ENCODE data around the gene SEC14L5. TPM values are rescaled to one million over a fixed set of nuclear protein-coding genes. Genes with fewer than 3 reads are reported as not detected.

SEC14L5 gene
- total and polyA plus RNA-seq, 10 of the 15 experiments (the other 5 are each of a cell fraction or from before 2014, with no cell fraction given) = 0.01 TPM; not detected in 9

DNA sequence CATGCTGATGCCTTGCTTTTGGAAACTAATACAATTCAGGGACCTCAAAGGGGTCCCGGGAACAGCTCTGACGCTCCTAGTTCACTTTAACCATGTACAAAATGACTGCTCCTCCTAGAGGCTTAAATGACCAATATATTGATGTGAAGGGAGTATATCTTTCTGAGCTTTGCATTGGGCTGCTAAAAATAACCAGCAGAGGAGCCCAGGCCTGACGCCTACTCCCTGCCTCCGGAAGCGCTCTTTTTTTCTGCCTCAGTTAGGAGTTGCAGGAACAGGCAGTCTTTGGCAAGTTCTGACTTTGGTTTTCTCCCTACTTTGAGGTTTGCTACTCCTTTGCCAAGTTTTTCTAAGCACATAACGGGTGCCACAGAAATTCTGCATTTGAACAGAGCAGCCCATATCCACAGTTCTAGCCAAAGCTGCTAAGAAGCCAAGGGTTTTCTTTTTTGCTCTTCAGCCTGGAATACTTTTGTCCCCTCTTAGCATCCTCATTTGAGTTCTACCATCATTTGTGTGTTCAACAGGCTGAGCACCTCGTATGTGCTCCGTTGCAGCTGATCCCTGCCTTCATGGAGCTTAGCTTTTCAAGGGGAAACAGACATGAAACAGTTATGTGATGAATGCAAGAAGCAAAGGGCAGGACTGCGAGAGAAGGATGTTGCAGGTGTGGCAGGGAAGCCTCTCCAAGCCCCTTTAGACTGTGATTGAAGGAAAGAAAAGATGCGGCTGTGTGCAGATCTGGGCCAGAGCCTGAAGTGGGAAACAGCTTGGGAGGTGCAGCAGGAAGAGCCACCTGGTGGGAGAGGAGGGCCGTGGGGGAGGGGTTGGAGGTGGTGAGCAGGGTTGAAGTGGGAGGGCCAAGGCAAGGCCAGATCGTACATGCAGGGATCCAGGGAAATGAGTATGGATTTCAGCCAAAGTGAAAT, 78.4 kb downstream of the SEC14L5 start (continued):
- TF ChIP-seq, protein P1, sequence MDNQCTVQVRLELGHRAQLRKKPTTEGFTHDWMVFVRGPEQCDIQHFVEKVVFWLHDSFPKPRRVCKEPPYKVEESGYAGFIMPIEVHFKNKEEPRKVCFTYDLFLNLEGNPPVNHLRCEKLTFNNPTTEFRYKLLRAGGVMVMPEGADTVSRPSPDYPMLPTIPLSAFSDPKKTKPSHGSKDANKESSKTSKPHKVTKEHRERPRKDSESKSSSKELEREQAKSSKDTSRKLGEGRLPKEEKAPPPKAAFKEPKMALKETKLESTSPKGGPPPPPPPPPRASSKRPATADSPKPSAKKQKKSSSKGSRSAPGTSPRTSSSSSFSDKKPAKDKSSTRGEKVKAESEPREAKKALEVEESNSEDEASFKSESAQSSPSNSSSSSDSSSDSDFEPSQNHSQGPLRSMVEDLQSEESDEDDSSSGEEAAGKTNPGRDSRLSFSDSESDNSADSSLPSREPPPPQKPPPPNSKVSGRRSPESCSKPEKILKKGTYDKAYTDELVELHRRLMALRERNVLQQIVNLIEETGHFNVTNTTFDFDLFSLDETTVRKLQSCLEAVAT (IDR thresholded peaks at IDR 0.05) = no peak
- TF ChIP-seq NR2C1 (IDR thresholded peaks at IDR 0.05) (no peak), NRF1 (conservative IDR thresholded peaks at IDR 0.05; ENCODE audit: low read depth, low read length) (no peak), SP1 (IDR thresholded peaks at IDR 0.05; ENCODE audit: low read depth, low read length) (no peak), SPI1 (IDR thresholded peaks at IDR 0.05; ENCODE audit: borderline replicate concordance, insufficient read depth, low read depth, low read length) (no peak)

DNA sequence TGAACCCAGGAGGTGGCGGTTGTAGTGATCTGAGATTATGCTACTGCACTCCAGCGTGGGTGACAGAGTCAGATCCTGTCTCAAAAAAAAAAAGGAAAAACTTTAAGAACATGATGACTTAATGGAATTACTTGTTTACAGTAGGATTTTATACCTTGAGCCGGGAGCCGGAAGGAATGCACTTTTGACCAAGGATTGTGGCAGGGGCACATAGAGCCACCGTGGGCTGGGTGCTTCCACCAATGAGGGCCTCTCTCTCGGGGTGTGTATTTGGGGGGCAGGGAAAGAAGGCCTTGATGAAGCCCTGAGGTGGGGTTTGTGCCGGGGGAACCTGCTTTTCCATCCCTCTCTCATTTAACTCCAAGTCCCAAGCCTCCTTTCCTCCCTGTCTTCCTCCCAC, 82.3 kb downstream of the SEC14L5 start:
- ATAC-seq (no peak), DNase-seq (ENCODE audit: low read depth, low spot score) (no peak), FAIRE-seq (no peak)
- Histone ChIP-seq H3K27ac (ENCODE audit: control insufficient read depth, insufficient read depth) (no peak overlapping the region), H2AFZ (ENCODE audit: control insufficient read depth, low read depth, low read length) (no peak overlapping the region), H3K4me3 (no peak overlapping the region), H3K4me2 (ENCODE audit: control insufficient read depth, insufficient read depth) (peak overlapping the region; percentile 12; the same call in 1 of the 2 replicates), H3K36me3 (ENCODE audit: control insufficient read depth in 2 of 2, insufficient read depth in 2 of 2, low read length in 1 of 2) (no peaks in the 10 kb centered on the region), H4K20me1 (ENCODE audit: control insufficient read depth, insufficient read depth) (no peaks in the 10 kb centered on the region), H3K9ac (ENCODE audit: control insufficient read depth, insufficient read depth, low read length) (no peak overlapping the region), H3K79me2 (ENCODE audit: control insufficient read depth, insufficient read depth, low read length) (no peaks in the 10 kb centered on the region), H3K27me3 (replicated peaks in 1 of 2; ENCODE audit: control insufficient read depth in 2 of 2, insufficient read depth in 2 of 2, low read length in 1 of 2) (no peaks in the 10 kb centered on the region), H3K4me1 (ENCODE audit: control insufficient read depth, insufficient read depth, low read length) (peaks cover 26% of the 10 kb centered on the region), H3K9me3 (replicated peaks; ENCODE audit: control insufficient read depth, insufficient read depth, low read length) (no peaks in the 10 kb centered on the region)
- ChIA-PET CTCF (no interaction called here), SMC1A (ENCODE audit: uncharacterized antibody, unreplicated experiment) (no interaction called here), POLR2A (no interaction called here), RAD21 (ENCODE audit: unreplicated experiment) (no interaction called here)
- in situ Hi-C loops (cut with MboI) (no loop called here), intact Hi-C loops (cut with micrococcal nuclease; ENCODE audit: unreplicated experiment) (no loop called here)
- BruUV-seq (replicated peaks) = no TSS peak
- 79% methylated on average over 7 of the region's 7 CpGs for WGBS (ENCODE audit: insufficient coverage, insufficient replicate concordance, low lambda C conversion rate, missing lambda C conversion rate)
- TF ChIP-seq, protein P2, sequence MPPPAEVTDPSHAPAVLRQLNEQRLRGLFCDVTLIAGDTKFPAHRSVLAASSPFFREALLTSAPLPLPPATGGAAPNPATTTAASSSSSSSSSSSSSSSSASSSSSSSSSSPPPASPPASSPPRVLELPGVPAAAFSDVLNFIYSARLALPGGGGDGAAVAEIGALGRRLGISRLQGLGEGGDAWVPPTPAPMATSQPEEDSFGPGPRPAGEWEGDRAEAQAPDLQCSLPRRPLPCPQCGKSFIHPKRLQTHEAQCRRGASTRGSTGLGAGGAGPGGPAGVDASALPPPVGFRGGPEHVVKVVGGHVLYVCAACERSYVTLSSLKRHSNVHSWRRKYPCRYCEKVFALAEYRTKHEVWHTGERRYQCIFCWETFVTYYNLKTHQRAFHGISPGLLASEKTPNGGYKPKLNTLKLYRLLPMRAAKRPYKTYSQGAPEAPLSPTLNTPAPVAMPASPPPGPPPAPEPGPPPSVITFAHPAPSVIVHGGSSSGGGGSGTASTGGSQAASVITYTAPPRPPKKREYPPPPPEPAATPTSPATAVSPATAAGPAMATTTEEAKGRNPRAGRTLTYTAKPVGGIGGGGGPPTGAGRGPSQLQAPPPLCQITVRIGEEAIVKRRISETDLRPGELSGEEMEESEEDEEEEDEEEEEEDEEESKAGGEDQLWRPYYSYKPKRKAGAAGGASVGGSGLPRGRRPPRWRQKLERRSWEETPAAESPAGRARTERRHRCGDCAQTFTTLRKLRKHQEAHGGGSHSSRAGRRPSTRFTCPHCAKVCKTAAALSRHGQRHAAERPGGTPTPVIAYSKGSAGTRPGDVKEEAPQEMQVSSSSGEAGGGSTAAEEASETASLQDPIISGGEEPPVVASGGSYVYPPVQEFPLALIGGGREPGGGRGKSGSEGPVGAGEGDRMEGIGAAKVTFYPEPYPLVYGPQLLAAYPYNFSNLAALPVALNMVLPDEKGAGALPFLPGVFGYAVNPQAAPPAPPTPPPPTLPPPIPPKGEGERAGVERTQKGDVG (CRISPR knock-in tag; IDR thresholded peaks at IDR 0.05) = no peak
- TF ChIP-seq IKZF1 (conservative IDR thresholded peaks at IDR 0.05) (no peak), ZNF217 (IDR thresholded peaks at IDR 0.05) (no peak), ATF7 (IDR thresholded peaks at IDR 0.05; ENCODE audit: low read depth) (no peak)
- TF ChIP-seq, protein P3, sequence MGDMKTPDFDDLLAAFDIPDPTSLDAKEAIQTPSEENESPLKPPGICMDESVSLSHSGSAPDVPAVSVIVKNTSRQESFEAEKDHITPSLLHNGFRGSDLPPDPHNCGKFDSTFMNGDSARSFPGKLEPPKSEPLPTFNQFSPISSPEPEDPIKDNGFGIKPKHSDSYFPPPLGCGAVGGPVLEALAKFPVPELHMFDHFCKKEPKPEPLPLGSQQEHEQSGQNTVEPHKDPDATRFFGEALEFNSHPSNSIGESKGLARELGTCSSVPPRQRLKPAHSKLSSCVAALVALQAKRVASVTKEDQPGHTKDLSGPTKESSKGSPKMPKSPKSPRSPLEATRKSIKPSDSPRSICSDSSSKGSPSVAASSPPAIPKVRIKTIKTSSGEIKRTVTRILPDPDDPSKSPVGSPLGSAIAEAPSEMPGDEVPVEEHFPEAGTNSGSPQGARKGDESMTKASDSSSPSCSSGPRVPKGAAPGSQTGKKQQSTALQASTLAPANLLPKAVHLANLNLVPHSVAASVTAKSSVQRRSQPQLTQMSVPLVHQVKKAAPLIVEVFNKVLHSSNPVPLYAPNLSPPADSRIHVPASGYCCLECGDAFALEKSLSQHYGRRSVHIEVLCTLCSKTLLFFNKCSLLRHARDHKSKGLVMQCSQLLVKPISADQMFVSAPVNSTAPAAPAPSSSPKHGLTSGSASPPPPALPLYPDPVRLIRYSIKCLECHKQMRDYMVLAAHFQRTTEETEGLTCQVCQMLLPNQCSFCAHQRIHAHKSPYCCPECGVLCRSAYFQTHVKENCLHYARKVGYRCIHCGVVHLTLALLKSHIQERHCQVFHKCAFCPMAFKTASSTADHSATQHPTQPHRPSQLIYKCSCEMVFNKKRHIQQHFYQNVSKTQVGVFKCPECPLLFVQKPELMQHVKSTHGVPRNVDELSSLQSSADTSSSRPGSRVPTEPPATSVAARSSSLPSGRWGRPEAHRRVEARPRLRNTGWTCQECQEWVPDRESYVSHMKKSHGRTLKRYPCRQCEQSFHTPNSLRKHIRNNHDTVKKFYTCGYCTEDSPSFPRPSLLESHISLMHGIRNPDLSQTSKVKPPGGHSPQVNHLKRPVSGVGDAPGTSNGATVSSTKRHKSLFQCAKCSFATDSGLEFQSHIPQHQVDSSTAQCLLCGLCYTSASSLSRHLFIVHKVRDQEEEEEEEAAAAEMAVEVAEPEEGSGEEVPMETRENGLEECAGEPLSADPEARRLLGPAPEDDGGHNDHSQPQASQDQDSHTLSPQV (IDR thresholded peaks at IDR 0.05) = no peak

Data from GM12878 (cell line).